Measurements from ENCODE around the gene IL2RA. TPM values are rescaled to one million over a fixed set of nuclear protein-coding genes. Genes with fewer than 3 reads are reported as not detected.
"Not testable (repeated sequence)": the region's sequence is repeated elsewhere in the genome, so short reads cannot be mapped to it uniquely, and the experiment has no call there.

IL2RA gene
- total RNA-seq, 1 donor from 2014 or later: 2.9 TPM

GRCh38 chr10:5968037-5968680 is 94.0 kb downstream of the IL2RA start:
- H3K27ac ChIP-seq: no peak overlapping the region
- no peaks in the 10 kb centered on the region for H3K9me3 ChIP-seq
- TF ChIP-seq CTCF (IDR thresholded peaks at IDR 0.05): no peak
- intact Hi-C loops (cut with DNase I): no loop called here
- DNase-seq: peak; percentile 15
- no peak for ATAC-seq
- no peak overlapping the region for H3K4me3 ChIP-seq
- H3K27me3 ChIP-seq (ENCODE audit: low read depth): no peaks in the 10 kb centered on the region
- peaks cover 33% of the 10 kb centered on the region for H3K36me3 ChIP-seq
- H3K4me1 ChIP-seq: peaks cover 30% of the 10 kb centered on the region

- ATAC-seq (peak in 1 of 2 donors; percentile 28), DNase-seq (peak; percentile 32)
- Histone ChIP-seq H3K27me3 (ENCODE audit: low read depth) (no peaks in the 10 kb centered on the region), H3K4me1 (peaks cover 2% of the 10 kb centered on the region), H3K4me3 (no peak overlapping the region), H3K36me3 (peaks cover 59% of the 10 kb centered on the region), H3K9me3 (no peaks in the 10 kb centered on the region), H3K27ac (no peak overlapping the region)
- intact Hi-C loops (cut with DNase I): no loop called here
- no peak for TF ChIP-seq CTCF (IDR thresholded peaks at IDR 0.05)
Measured at GRCh38 chr10:5965266-5965665, 96.9 kb downstream of the IL2RA start.

- H3K36me3 ChIP-seq: peaks cover 65% of the 10 kb centered on the region
Measured at GRCh38 chr10:5964736-5965135, 97.4 kb downstream of the IL2RA start.

GRCh38 chr10:5963591-5963990 is 98.6 kb downstream of the IL2RA start:
- no peaks in the 10 kb centered on the region for H3K4me1 ChIP-seq
- H3K36me3 ChIP-seq: peaks cover 74% of the 10 kb centered on the region
- H3K27me3 ChIP-seq (ENCODE audit: low read depth): no peaks in the 10 kb centered on the region
- H3K27ac ChIP-seq: no peak overlapping the region
- H3K9me3 ChIP-seq: no peaks in the 10 kb centered on the region
- intact Hi-C loops (cut with DNase I): no loop called here
- H3K4me3 ChIP-seq: no peak overlapping the region
- ATAC-seq (no peak), DNase-seq (peak; percentile 10)
- no peak for TF ChIP-seq CTCF (IDR thresholded peaks at IDR 0.05)

More at GRCh38 chr10:5964736-5965135, 97.4 kb downstream of the IL2RA start:
- H3K4me1 ChIP-seq: no peaks in the 10 kb centered on the region
- H3K27ac ChIP-seq: no peak overlapping the region
- ATAC-seq (no peak), DNase-seq (peak; percentile 24)
- intact Hi-C loops (cut with DNase I): no loop called here
- no peaks in the 10 kb centered on the region for H3K27me3 ChIP-seq (ENCODE audit: low read depth)
- H3K4me3 ChIP-seq: no peak overlapping the region
- no peak for TF ChIP-seq CTCF (IDR thresholded peaks at IDR 0.05)
- H3K9me3 ChIP-seq: no peaks in the 10 kb centered on the region

- no peak overlapping the region for H3K4me3 ChIP-seq
- H3K9me3 ChIP-seq: no peaks in the 10 kb centered on the region
- peaks cover 73% of the 10 kb centered on the region for H3K36me3 ChIP-seq
- DNase-seq (peak; percentile 13), ATAC-seq (no peak)
- TF ChIP-seq CTCF (IDR thresholded peaks at IDR 0.05): no peak
- H3K27me3 ChIP-seq (ENCODE audit: low read depth): no peaks in the 10 kb centered on the region
- H3K27ac ChIP-seq: no peak overlapping the region
- intact Hi-C loops (cut with DNase I): no loop called here
- H3K4me1 ChIP-seq: no peaks in the 10 kb centered on the region
Measured at GRCh38 chr10:5963071-5963470, 99.1 kb downstream of the IL2RA start.

- H3K27me3 ChIP-seq (ENCODE audit: low read depth); H3K4me1 ChIP-seq; H3K4me3 ChIP-seq; ATAC-seq; H3K27ac ChIP-seq; H3K9me3 ChIP-seq; intact Hi-C loops (cut with DNase I): not testable (repeated sequence)
- H3K36me3 ChIP-seq: peaks cover 77% of the 10 kb centered on the region
- peak; percentile 26 for DNase-seq
Measured at GRCh38 chr10:5962358-5962940, 99.7 kb downstream of the IL2RA start.

Data from lower lobe of right lung (tissue), 2 donors.